BJ (cell line): ENCODE data around the gene SLC48A1. TPM values are rescaled to one million over a fixed set of nuclear protein-coding genes. Genes with fewer than 3 reads are reported as not detected.

ENCODE experiments used
- CTCF ChIA-PET: fragments of 350-600 bp; formaldehyde crosslinking; extraction: SDS; loops from one replicate; lab custom pipeline; 2021; ENCODE audit warnings: antibody characterized with exemption, inconsistent platforms; lab: Yijun Ruan, JAX
- POLR2A ChIA-PET: fragments of 300-600 bp; sonication (Branson Sonifier 250); formaldehyde crosslinking; extraction: SDS; loops from one replicate; lab custom pipeline; 2021; ENCODE audit warnings: antibody characterized with exemption; lab: Charles Lee
- DNase-seq: peaks from one replicate; pipeline ENCODE4 v3.0.0-alpha.2; 2011; ENCODE audit warnings: low read depth
- H3K27me3 ChIP-seq: 2 replicates; pipeline ENCODE4 v1.6.0; 2011; ENCODE audit warnings: low read length; ENCODE audit not compliant: control insufficient read depth, insufficient read depth
- H3K36me3 ChIP-seq: 2 replicates; pipeline ENCODE4 v1.5.1; 2011; ENCODE audit warnings: low read length; ENCODE audit not compliant: control insufficient read depth, insufficient read depth
- H3K4me3 ChIP-seq: 2 replicates; pipeline ENCODE4 v1.5.1; 2011; ENCODE audit warnings: low read depth, mild to moderate bottlenecking, control low read depth, low read length
- CTCF ChIP-seq: IDR thresholded peaks from 2 replicates; pipeline ENCODE4 v1.5.1; 2011; ENCODE audit warnings: low read depth, mild to moderate bottlenecking, control low read depth, inconsistent platforms, low read length, moderate library complexity; ENCODE audit not compliant: insufficient read depth
- polyA plus RNA-seq: library from polyadenylated mRNA; depleted of rRNA; stranded (reverse); fragments of >200 nt; gene quantifications from 2 replicates; pipeline ENCODE4 v1.2.3, GENCODE V29; 2011

The SLC48A1 gene
- polyA plus RNA-seq, 1 experiment: 16.6 TPM

DNA sequence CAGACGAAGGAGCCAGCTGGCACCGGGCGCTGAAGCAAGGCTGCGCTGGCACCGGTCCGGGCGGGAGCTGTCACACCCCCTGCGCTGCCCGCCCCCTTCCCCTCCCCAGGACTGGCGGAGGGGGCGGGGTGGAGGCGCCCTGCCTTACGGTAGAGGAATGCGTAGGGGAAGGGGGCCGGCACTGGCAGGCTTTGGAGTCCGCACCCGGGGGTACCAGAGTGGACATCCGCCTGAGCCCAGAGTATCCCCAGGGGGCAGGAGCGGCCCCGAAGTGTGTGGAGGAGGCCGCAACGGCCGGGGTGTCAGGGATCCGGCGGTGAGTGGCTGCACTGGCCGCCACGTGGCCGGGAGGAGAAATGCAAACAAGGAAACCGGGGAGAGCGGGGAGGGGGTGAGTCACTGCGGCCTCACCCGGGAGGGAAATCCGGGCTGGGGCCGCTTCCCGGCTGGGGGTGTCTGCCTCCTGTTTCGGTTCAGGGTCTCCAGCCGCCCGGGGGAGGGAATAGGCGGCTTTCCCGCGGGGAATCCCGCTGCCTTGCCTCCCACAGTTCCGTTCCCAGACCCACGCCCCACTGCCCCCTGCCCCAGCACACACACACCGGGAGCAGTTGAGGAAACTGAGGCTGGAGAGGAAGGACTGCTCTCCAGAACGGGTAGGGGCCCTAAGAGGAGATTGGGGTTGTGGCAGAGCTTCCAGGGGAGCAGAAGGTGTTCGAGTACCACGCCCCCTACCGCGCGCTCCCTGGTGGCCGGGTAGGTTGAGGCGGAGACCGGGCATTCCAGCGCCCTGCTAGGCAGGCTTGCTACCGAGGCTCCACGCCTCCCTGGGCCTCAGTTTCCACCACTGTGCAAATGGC lies 14.0 kb upstream of the SLC48A1 start, which contains the start of gene RAPGEF3:
Gene RAPGEF3, minus strand, starts transcription at position 47 of the 857 bp plus-strand sequence. CDS start 324 bp downstream, outside the sequence.
- ChIA-PET CTCF (interaction anchor here (0.6 to 9.5 kb wide), 13 partner anchors 10 to 79 kb away, joined by 3 to 91 read pairs (median 10); partner anchors contain the start of gene SLC48A1), POLR2A (no interaction called here)
- DNase-seq: no peak
- TF ChIP-seq CTCF: peak; percentile 65
- Histone ChIP-seq H3K27me3 (no peaks in the 10 kb centered on the region), H3K36me3 (no peaks in the 10 kb centered on the region), H3K4me3 (peak within 1 kb of the TSS; percentile 53)

GRCh38 chr12:47762850-47763465 lies 10.1 kb upstream of the SLC48A1 start:
- CTCF ChIA-PET: interaction anchor here (0.6 to 7.0 kb wide), 10 partner anchors 7 to 57 kb away, joined by 3 to 75 read pairs (median 5); partner anchors contain the start of genes ENDOU, RPAP3 and SLC48A1
- no peaks in the 10 kb centered on the region for H3K27me3 ChIP-seq
- POLR2A ChIA-PET: no interaction called here
- no peak for TF ChIP-seq CTCF
- H3K4me3 ChIP-seq: no peak overlapping the region
- H3K36me3 ChIP-seq: no peaks in the 10 kb centered on the region
- DNase-seq: no peak

GRCh38 chr12:47763481-47764346 lies 9.3 kb upstream of the SLC48A1 start:
- no peak for TF ChIP-seq CTCF
- ChIA-PET POLR2A (no interaction called here), CTCF (interaction anchor here (0.6 to 7.0 kb wide), 10 partner anchors 6 to 58 kb away, joined by 3 to 75 read pairs (median 5); partner anchors contain the start of genes ENDOU, RPAP3 and SLC48A1)

GRCh38 chr12:47766502-47767215 lies 6.4 kb upstream of the SLC48A1 start:
- Histone ChIP-seq H3K36me3 (no peaks in the 10 kb centered on the region), H3K4me3 (no peak overlapping the region), H3K27me3 (no peaks in the 10 kb centered on the region)
- CTCF ChIA-PET: interaction anchor here (0.6 to 19.2 kb wide), 11 partner anchors 6 to 633 kb away, joined by 3 to 454 read pairs (median 22); partner anchors contain the start of genes ENDOU and RAPGEF3
- no peak for DNase-seq
- no peak for TF ChIP-seq CTCF
- POLR2A ChIA-PET: no interaction called here

More at GRCh38 chr12:47763481-47764346, 9.3 kb upstream of the SLC48A1 start:
- Histone ChIP-seq H3K4me3 (no peak overlapping the region), H3K36me3 (no peaks in the 10 kb centered on the region), H3K27me3 (no peaks in the 10 kb centered on the region)
- DNase-seq: no peak
